Measurements from ENCODE around the gene ALAS2.
"Not testable (repeated sequence)": the region's sequence is repeated elsewhere in the genome, so short reads cannot be mapped to it uniquely, and the experiment has no call there.

Gene ALAS2, protein sequence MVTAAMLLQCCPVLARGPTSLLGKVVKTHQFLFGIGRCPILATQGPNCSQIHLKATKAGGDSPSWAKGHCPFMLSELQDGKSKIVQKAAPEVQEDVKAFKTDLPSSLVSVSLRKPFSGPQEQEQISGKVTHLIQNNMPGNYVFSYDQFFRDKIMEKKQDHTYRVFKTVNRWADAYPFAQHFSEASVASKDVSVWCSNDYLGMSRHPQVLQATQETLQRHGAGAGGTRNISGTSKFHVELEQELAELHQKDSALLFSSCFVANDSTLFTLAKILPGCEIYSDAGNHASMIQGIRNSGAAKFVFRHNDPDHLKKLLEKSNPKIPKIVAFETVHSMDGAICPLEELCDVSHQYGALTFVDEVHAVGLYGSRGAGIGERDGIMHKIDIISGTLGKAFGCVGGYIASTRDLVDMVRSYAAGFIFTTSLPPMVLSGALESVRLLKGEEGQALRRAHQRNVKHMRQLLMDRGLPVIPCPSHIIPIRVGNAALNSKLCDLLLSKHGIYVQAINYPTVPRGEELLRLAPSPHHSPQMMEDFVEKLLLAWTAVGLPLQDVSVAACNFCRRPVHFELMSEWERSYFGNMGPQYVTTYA

GRCh38 chrX:55030271-55031205 lies at the start of gene ALAS2:
ALAS2 (minus strand) TSS chrX:55030977; CDS start chrX:55026000, 4,977 bp downstream.
- TF ChIP-seq, protein P1, sequence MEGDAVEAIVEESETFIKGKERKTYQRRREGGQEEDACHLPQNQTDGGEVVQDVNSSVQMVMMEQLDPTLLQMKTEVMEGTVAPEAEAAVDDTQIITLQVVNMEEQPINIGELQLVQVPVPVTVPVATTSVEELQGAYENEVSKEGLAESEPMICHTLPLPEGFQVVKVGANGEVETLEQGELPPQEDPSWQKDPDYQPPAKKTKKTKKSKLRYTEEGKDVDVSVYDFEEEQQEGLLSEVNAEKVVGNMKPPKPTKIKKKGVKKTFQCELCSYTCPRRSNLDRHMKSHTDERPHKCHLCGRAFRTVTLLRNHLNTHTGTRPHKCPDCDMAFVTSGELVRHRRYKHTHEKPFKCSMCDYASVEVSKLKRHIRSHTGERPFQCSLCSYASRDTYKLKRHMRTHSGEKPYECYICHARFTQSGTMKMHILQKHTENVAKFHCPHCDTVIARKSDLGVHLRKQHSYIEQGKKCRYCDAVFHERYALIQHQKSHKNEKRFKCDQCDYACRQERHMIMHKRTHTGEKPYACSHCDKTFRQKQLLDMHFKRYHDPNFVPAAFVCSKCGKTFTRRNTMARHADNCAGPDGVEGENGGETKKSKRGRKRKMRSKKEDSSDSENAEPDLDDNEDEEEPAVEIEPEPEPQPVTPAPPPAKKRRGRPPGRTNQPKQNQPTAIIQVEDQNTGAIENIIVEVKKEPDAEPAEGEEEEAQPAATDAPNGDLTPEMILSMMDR (IDR thresholded peaks at IDR 0.05; ENCODE audit: control insufficient read depth, insufficient read depth, low read depth, low read length, missing control alignments) = no peak
- DNase-seq (ENCODE audit: low read depth) = no peak
- no peak within 1 kb of the TSS for H3K4me3 ChIP-seq (ENCODE audit: control insufficient read depth, low read depth, low read length)

GRCh38 chrX:55074851-55075467 lies 44.2 kb upstream of the ALAS2 start, which contains the start of gene PAGE2B:
PAGE2B (plus strand) TSS chrX:55075030; CDS start chrX:55076042, 1,012 bp downstream.
- H3K4me3 ChIP-seq (ENCODE audit: control insufficient read depth, low read depth, low read length) = no peak within 1 kb of the TSS
- no peak for DNase-seq (ENCODE audit: low read depth)
- TF ChIP-seq, protein P1 (IDR thresholded peaks at IDR 0.05; ENCODE audit: control insufficient read depth, insufficient read depth, low read depth, low read length, missing control alignments) = no peak

GRCh38 chrX:55072286-55072685 lies 41.5 kb upstream of the ALAS2 start:
- no peak for DNase-seq (ENCODE audit: low read depth)
- TF ChIP-seq, protein P1 (IDR thresholded peaks at IDR 0.05; ENCODE audit: control insufficient read depth, insufficient read depth, low read depth, low read length, missing control alignments) = no peak

GRCh38 chrX:55067180-55067579 lies 36.4 kb upstream of the ALAS2 start:
- not testable (repeated sequence) for H3K4me3 ChIP-seq (ENCODE audit: control insufficient read depth, low read depth, low read length); DNase-seq (ENCODE audit: low read depth)

More at GRCh38 chrX:55072286-55072685, 41.5 kb upstream of the ALAS2 start:
- no peak overlapping the region for H3K4me3 ChIP-seq (ENCODE audit: control insufficient read depth, low read depth, low read length)

- H3K4me3 ChIP-seq (ENCODE audit: control insufficient read depth, low read depth, low read length) = no peak overlapping the region
- TF ChIP-seq, protein P1 (IDR thresholded peaks at IDR 0.05; ENCODE audit: control insufficient read depth, insufficient read depth, low read depth, low read length, missing control alignments) = peak; percentile 78
- DNase-seq (ENCODE audit: low read depth) = no peak
Observed at GRCh38 chrX:55057675-55058249, 27.0 kb upstream of the ALAS2 start.

DNA sequence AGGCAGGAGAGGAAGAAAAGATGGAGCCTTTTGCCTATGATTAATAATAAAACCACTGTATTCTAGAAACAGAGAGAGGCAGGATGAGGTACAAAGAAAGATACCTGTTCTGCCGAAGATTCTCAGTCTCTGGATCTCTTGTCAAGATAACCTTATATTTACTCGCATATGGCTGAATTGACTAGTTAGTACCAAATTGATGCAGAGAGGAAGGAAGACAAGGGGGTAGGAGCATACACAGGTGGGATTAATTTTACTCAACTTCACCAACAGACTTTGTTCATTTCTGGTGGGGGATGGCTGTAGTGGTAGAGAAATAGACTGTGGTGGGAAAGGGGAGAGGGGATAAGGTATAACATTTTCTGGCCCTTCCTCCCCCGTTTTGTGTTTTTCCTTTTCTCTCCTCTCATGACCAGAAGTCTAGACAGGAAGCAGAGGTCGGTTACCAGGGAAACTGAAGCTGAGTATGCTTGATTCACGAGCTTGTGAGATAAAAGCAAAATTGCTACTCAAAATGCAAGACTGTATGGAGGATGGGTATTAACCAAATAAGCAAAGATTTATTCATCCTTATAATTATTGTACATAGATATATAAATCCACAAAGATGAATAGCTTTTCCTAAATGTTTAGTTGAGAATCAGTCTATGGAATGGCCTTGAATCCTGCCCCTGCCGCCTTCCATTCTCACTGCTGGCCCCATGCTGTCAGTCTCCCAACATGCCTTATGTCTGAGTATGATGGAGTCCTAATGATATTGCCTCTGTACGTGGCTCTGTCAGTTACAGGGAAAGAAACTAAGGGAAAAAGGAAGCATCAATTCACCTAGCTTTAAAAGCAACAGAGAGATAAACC lies 26.3 kb upstream of the ALAS2 start:
- TF ChIP-seq, protein P1 (IDR thresholded peaks at IDR 0.05; ENCODE audit: control insufficient read depth, insufficient read depth, low read depth, low read length, missing control alignments) = no peak
- DNase-seq (ENCODE audit: low read depth) = peak; percentile 3
- H3K4me3 ChIP-seq (ENCODE audit: control insufficient read depth, low read depth, low read length) = no peak overlapping the region

GRCh38 chrX:55050599-55050998 lies 19.8 kb upstream of the ALAS2 start:
- DNase-seq (ENCODE audit: low read depth); H3K4me3 ChIP-seq (ENCODE audit: control insufficient read depth, low read depth, low read length): not testable (repeated sequence)
